Left lung (tissue), 10 donors: ENCODE measurements around the gene PLSCR5. TPM values are rescaled to one million over a fixed set of nuclear protein-coding genes. Genes with fewer than 3 reads are reported as not detected.

Source experiments
- ATAC-seq: fragments of 200-7000 bp; cut with Tn5 transposase; one replicate; pipeline ENCODE4 v1.9.1; 2020; ENCODE audit warnings: moderate library complexity
- DNase-seq, 4 donors: peaks; one replicate each; pipeline ENCODE4 v3.0.0-alpha.2; 2013 to 2020
- H3K27ac ChIP-seq, 2 donors: fragments of 200-600 bp; sonication (generic) in 1 of 2; one replicate each; pipeline versions ENCODE4 v1.5.0 to v1.8.0; 2020 to 2021
- H3K27me3 ChIP-seq, 2 donors: fragments of 200-600 bp; sonication (generic) in 1 of 2; one replicate each; pipeline versions ENCODE4 v1.5.0 to v1.8.0; 2020 to 2021
- H3K36me3 ChIP-seq, 2 donors: fragments of 200-600 bp; sonication (generic) in 1 of 2; one replicate each; pipeline versions ENCODE4 v1.5.0 to v1.8.0; 2020 to 2021
- H3K4me1 ChIP-seq, 2 donors: fragments of 200-600 bp; one replicate each; pipeline ENCODE4 v1.8.0; 2021
- H3K4me3 ChIP-seq, 2 donors: fragments of 200-600 bp; sonication (generic) in 1 of 2; one replicate each; pipeline versions ENCODE4 v1.5.0 to v1.8.0; 2020 to 2021; ENCODE audit warnings: mild to moderate bottlenecking in 1 of 2
- H3K9me3 ChIP-seq, 2 donors: fragments of 200-600 bp; sonication (generic) in 1 of 2; one replicate each; pipeline versions ENCODE4 v1.5.0 to v1.8.0; 2020 to 2021
- CTCF ChIP-seq, 2 donors: fragments of 200-600 bp; sonication (generic) in 1 of 2; IDR thresholded peaks; one replicate each; pipeline versions ENCODE4 v1.5.0 to v1.8.0; 2021; ENCODE audit warnings: antibody characterized with exemption in 2 of 2
- intact Hi-C, 2 donors: fragments of 100-400 bp; cut with DNase I; formaldehyde crosslinking; loops; one replicate each; pipeline versions ENCODE4 v1.11.2 to v1.14.2; 2022
- polyA plus RNA-seq, 6 donors: library from polyadenylated mRNA; unstranded; fragments of 120-200 nt; gene quantifications; one replicate each; pipeline ENCODE4 v1.2.1, GENCODE V29; 2013; ENCODE audit not compliant: insufficient read length in 6 of 6
- total RNA-seq, 2 donors: library from RNA; stranded (reverse); fragmentation: NEBNext Ultra II Directional; extraction: Animal tissue kit (Norgen Biotek cat#: 25700); gene quantifications; one replicate each; pipeline ENCODE4 v1.2.1, GENCODE V29; 2021
- donor health status: DM: no; HTN: yes; CAD: no.
- donor health status: DM: no; HTN: no; CAD: no.

Gene PLSCR5
- total and polyA plus RNA-seq, 8 donors, result 0.10 TPM; not detected in 7

- ATAC-seq (no peak), DNase-seq (no peak)
- Histone ChIP-seq H3K27me3 (no peaks in the 10 kb centered on the region), H3K4me3 (no peak overlapping the region), H3K9me3 (no peaks in the 10 kb centered on the region), H3K36me3 (no peaks in the 10 kb centered on the region), H3K27ac (no peak overlapping the region), H3K4me1 (no peaks in the 10 kb centered on the region)
- intact Hi-C loops, result no loop called here
- no peak for TF ChIP-seq CTCF (IDR thresholded peaks at IDR 0.05)
Measured at GRCh38 chr3:146590521-146590920, 14.6 kb downstream of the PLSCR5 start.

GRCh38 chr3:146589899-146590508 is 15.1 kb downstream of the PLSCR5 start:
- no peak overlapping the region for H3K27ac ChIP-seq
- H3K36me3 ChIP-seq, result no peaks in the 10 kb centered on the region
- no peaks in the 10 kb centered on the region for H3K4me1 ChIP-seq
- ATAC-seq (peak; percentile 61), DNase-seq (peak in 2 of 4 donors; percentile 20 to 60)
- no peaks in the 10 kb centered on the region for H3K27me3 ChIP-seq
- intact Hi-C loops, result loop anchor here in 1 of 2 donors (10.0 kb wide), 2 partner anchors 245 to 375 kb away; no protein-coding TSS in a partner anchor
- no peak overlapping the region for H3K4me3 ChIP-seq
- no peaks in the 10 kb centered on the region for H3K9me3 ChIP-seq
- TF ChIP-seq CTCF (IDR thresholded peaks at IDR 0.05), result peak; percentile 36 to 46

GRCh38 chr3:146585156-146585555 is 20.0 kb downstream of the PLSCR5 start:
- DNase-seq (no peak), ATAC-seq (no peak)
- intact Hi-C loops, result loop anchor here in 1 of 2 donors (10.0 kb wide), 2 partner anchors 240 to 370 kb away; no protein-coding TSS in a partner anchor
- no peak for TF ChIP-seq CTCF (IDR thresholded peaks at IDR 0.05)
- H3K36me3 ChIP-seq, result no peaks in the 10 kb centered on the region
- no peak overlapping the region for H3K27ac ChIP-seq
- H3K4me3 ChIP-seq, result no peak overlapping the region
- peaks cover 0 to 7% of the 10 kb centered on the region in 2 donors for H3K9me3 ChIP-seq
- no peaks in the 10 kb centered on the region for H3K27me3 ChIP-seq
- H3K4me1 ChIP-seq, result peaks cover 0 to 5% of the 10 kb centered on the region in 2 donors

GRCh38 chr3:146581951-146582467 is 23.1 kb downstream of the PLSCR5 start:
- Histone ChIP-seq H3K4me3 (no peak overlapping the region), H3K4me1 (peaks cover 0 to 5% of the 10 kb centered on the region in 2 donors), H3K9me3 (peaks cover 0 to 7% of the 10 kb centered on the region in 2 donors), H3K27me3 (no peaks in the 10 kb centered on the region), H3K27ac (no peak overlapping the region), H3K36me3 (no peaks in the 10 kb centered on the region)
- no peak for TF ChIP-seq CTCF (IDR thresholded peaks at IDR 0.05)
- no peak for DNase-seq
- no peak for ATAC-seq
- intact Hi-C loops, result loop anchor here in 1 of 2 donors (10.0 kb wide), 2 partner anchors 237 to 367 kb away; no protein-coding TSS in a partner anchor

- DNase-seq (no peak), ATAC-seq (no peak)
- Histone ChIP-seq H3K27ac (no peak overlapping the region), H3K4me1 (peaks cover 0 to 5% of the 10 kb centered on the region in 2 donors), H3K27me3 (no peaks in the 10 kb centered on the region), H3K9me3 (peaks cover 0 to 7% of the 10 kb centered on the region in 2 donors), H3K4me3 (no peak overlapping the region), H3K36me3 (no peaks in the 10 kb centered on the region)
- intact Hi-C loops, result loop anchor here in 1 of 2 donors (10.0 kb wide), 2 partner anchors 236 to 366 kb away; no protein-coding TSS in a partner anchor
- no peak for TF ChIP-seq CTCF (IDR thresholded peaks at IDR 0.05)
Measured at GRCh38 chr3:146581080-146581601, 24.0 kb downstream of the PLSCR5 start.
